ENCODE measurements around the gene HP1BP3.

HP1BP3 gene

DNA sequence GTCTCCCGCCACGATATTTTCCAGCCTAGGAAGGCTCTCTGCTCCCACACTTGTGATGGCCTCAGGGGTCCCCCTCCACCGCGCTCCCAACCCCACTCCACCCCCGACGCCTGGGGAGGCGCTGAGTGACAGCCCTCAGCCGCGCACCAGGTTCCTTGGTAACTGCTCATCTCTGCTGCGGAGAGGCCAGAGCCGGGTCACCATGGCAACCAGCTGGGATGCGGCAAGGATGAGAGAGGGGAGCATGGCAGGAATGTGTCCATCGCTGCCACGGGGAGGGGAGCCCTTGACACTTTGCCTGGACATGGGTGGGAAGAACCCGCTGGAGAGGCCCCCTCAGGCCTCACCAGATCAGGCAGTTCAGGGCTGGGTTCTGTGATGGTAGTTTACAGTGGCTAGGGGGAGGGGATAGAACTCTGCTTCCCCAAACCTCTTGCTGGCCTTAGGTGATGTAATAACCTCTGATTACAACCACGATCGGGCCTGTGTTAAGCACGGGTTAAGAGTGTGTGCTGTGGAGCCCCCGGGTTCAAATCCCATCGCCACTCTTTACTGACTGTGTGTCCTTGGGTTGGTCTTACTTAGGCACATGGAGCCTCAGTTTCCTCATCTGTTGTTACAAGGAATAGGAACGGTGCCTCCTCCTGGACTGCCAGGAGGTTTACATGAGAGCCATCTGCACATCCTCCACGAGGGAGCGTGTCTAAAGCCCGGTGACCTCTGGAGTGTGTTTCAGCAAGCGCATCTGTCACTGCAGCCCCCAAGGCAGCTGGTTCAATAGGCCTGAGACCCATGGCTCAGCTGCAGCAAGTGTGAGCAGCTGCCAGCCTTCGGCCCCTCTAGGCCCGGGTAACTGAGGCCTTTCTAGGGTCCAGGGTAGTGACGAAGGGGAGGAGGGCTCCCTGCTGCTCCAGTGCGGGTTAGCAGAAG is 75.6 kb downstream of the HP1BP3 start:
- DNase-seq: no peak

DNA sequence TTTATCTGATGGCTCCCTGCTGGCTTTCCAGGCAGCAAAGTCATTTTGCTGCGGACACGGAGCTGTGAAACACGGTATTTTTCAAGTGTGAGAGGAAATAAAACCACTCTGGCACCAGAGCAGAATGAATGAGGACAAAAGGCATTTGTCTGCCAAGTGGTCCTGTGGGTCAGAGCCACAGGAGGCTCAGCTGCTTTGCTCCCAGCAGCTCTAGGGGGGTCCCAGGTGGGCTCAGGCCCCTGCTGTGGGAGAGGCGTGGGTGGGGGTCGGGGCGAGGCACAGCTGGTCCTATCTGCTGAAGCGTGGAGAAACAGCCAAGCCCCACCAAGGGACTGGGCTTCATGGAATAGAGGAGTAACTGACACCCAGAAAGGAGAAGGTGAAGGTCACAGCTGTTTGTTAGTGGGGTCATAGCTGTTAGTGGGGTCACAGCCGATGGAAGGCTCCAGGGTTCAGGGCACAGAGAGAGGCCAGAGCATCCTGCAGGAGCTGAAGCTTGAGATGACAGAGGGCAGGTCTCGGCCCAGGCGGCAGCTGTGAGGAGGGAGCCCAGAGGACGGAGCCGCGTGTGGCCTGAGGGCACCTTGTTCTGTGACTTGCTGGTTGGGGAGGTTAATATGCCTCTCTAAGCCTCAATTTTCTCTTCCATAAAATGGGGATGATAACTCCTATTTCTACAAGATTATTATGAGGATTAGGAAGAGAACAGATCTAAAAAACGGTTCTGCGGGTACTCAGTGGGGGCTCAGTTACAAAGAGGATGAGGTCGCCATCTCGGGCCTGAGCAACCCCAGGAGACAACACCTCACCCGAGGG is 76.4 kb downstream of the HP1BP3 start:
- DNase-seq: no peak

DNA sequence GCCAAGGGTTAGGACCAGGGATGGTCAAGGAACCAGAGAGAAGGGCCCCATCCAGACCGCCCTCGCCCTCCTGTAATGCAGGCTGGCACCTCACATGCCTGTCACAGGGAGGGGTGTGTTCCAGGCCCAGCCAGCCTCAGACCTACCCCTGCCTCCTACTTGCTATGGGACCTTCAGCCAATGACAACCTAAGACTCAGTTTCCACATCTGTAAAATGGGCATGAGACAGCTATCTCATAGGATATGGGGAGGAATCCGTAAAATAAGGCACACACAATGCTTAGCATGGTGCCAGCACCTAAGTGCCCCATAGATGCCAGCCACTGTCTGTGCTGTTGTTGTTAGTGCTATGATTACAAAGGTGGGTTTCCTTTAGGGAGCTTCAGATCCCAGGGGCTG is 77.2 kb downstream of the HP1BP3 start:
- no peak for DNase-seq

DNA sequence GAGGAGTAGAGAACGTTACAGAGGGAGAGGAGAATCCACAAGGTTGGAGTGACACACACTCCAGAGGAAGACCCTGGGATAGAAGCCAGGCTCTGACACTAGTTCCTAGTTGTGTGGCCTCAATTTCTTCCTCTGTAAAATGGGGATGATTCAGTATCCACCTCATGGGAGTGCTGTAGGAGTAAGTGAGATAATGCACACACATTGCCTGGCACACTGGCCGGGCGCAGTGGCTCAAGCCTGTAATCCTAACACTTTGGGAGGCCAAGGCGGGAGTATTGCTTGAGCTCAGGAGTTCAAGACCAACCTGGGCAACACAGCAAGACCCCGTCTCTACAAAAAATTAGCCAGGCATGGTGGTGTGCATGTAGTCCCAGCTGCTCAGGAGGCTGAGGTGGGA is 78.2 kb downstream of the HP1BP3 start:
- no peak for DNase-seq

DNA sequence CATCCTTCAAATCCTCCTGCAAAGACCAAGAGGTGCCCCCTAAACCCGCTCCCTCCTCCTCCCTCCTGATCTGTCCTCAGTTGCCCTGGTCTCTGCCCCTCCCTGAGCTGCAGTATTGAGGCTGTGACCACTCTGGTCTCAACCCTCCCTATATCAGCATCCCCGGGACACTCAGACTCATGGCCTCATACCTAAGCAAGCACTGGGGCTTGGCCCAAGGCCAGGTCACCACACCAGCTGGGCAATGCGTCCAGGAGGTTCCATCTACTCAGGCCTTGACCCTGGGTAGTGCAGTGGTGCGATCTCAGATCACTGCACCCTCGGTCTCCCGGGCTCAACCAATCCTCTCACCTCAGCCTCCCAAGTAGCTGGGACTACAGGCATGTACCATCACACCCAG is 79.0 kb downstream of the HP1BP3 start:
- DNase-seq: no peak

DNA sequence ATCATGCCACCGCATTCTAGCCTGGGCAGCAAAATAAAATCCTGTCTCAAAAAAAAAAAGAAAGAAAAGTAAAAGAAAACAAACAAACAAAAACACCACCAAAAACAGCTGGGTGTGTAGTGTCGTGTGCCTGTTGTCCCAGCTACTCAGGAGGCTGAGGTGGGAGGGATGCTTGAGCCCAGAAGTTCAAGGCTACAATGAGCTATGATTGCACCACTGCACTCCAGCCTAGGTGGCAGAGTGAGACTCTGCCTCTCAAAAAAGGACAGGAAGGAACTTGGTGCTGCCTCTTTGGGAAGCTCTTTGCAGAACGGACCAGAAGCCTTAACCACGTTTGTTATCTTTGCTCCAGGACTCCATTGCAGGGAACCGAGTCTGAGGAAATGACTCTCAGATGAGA is 80.3 kb downstream of the HP1BP3 start:
- no peak for DNase-seq

DNA sequence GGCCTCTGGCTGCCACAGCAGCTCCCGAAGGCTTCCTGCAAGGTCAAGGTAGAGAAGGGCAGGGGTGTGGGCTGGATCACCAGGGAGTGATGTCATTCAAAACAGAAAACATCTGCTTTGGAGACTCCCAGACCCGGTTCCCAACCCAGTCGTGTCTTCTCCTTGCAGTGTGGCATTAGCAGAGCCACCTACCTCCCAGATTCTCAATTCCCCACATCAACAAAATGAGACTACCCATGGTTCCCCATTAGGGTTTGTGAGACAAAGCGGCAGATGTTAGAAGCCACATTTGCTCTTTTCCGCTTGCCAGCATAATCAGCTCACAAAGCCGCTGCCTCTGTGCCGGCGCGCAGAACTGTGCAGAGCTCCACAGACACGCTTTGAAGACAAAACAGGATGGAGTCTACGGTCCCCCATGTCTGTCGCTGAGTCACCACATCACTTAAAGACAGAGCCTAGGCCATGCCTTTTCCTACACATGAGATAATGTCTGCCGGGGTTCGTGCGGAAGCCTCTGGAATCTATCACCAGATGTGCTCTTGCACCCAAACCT is 81.8 kb downstream of the HP1BP3 start:
- no peak for DNase-seq

DNA sequence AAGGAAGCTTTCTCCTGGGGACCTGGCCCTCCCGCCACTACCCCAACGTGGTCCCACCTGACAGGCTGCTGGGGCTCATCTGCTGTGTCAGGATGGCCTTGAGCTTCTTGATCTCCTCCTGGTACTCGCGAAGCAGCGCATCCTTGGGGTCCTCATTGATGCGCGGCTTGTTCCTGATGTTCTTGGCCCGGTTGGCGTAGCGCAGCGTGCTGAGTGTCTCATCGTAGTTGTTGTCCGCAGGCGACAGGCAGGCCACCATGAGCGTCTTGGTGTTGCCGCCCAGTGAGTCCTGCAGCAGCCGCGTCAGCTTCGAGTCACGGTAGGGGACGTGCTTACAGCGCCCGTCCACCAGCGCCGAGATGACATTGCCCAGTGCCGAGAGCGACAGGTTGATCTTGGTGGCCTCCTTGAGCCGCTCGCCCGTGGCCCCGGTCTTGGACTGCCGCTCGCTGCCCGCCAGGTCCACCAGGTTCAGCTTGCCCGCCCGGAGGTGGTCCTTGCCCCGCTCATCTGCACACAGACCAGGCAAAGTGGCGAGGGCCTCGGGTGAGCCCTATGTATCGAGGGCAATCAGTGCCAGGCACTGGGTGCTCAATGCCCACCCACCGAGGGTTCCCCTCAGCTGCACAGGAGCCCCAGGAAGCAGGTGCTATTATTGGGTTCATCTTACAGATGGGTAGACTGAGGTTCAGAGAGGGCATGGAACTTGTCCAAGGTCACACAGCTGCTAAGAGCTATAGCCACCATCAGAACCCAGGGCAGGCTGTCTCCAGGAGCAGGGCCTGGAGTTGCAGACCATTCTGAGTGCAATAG is 82.5 kb downstream of the HP1BP3 start:
- DNase-seq: no peak

DNA sequence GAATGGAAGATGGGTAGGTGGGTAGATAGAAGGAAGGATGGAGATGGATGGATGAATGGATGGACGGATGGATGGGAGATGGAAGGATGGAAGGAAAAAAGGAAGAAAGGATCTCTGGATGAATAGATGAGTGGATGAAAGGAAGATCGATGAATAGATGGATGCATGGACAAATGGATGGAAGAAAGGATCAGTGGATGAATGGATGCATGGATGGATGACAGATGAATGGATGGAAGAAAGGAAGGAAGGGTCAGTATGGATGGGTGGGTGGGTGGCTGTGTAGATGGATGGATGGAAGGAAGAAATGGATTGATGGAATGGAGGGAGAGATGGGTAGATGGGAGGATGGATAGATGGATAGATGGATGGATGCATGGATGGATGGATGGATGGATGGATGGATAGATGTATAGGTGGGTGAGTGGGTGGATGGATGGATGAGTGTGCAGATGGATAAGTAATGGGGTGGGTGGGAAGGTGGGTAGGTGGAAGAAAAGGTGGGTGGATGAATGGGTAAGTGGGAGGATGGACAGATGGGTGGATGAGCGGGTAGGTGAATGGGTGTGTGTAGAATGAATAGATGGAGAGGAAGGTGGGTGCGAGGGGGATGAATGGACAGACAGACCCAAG is 83.9 kb downstream of the HP1BP3 start:
- DNase-seq: no peak

DNA sequence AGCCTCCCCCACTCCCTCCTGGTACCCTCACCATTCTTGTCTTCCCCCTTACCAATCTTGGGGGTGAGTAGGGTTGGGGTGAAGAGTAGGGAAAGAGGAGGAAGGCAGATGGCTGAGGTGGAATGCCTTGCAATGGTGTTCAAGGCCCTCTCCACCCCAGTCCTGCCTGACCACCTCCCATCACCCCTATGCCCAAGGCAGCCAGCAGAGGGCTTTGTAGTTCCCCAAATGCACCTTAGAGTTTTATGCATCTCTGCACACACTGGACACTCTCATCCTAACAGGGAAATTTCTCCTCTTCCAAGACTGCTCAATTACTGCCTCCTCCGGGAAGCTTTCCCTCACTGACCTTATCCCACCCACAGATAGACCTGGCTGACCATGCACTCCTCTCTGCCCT is 84.7 kb downstream of the HP1BP3 start:
- no peak for DNase-seq

DNA sequence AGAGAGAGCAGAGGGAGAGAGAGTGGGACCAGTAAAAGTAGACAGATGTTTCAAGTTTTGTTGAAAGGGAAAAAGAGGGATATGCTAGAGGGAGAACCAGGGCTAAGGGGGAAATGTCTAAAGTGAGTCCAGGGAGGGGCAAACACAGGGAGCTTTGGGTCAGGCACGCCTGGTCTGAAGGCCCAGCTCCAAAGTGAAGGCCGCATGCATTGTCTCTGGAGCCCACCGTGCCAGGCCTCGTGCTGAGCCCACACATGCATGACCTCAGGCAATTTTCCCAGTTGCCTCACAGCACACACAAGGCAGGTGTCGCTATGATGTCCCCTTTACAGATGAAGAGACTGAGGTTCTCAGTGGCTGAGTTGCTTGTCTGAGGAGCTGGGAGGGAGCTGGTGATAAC is 85.3 kb downstream of the HP1BP3 start:
- no peak for DNase-seq

DNA sequence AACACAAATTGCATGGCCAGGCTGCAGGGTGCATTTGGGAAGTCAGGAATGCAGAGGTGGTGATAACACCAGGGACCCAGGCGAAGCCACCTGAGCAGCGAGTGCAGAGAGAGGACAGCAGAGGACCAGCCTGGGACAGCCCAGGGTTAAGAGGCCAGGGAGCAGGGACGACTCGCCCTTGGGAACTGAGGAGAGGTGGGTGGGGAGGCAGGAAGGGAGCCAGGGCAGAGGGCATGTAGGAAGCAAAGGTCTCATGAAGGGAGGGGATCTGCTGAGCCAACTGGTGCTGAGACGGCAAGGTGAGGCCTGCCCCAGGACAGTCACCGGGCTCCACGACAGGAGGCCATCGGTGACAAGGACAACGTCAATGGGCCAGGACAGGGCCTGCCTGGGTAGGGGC is 85.7 kb downstream of the HP1BP3 start:
- DNase-seq: no peak

DNA sequence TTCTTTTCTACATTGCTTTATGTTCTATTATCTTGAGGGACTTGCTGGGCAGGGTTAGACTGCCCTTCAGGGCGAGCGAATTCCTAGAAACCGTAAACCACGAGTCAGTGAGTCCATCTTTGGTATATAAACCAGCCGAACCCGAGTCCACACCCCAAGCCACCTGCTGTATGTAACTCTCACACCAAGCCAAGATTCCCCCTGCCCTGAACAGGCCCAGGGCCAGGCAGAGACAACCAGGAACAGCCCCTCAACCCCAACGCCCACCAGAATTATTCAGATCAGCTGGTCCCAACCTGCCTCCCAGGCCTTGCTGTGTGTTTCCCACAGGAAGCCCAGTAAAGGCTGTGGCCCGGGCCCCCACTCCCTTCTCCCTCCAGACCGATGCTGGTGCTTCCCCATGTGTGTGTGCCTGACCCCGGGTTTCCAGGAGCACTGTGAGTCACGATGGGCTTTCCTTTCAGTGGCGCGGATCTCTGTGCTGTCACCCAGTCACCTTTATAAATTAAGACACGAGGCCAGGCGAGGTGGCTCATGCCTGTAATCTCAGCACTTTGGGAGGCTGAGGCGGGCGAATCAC is 86.4 kb downstream of the HP1BP3 start:
- DNase-seq: no peak

DNA sequence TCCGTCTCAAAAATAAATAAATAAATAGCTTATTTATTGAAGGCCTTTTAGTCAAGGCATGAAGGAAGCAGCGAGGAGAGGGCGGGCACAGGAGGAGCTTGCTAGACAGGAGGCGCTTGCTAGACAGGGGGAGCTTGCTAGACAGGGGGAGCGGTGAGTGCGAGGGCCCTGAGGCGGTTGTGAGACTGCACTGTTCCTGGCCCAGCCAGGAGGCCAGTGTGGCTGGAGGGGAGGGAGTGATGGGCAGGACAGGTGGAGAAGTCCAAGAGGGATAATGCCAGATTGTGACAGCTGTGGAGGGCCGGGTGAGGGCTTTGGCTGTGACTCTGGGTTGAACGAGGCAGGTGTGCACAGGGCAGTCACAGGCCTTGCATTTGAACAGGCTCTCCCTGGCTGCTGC is 87.5 kb downstream of the HP1BP3 start:
- no peak for DNase-seq

DNA sequence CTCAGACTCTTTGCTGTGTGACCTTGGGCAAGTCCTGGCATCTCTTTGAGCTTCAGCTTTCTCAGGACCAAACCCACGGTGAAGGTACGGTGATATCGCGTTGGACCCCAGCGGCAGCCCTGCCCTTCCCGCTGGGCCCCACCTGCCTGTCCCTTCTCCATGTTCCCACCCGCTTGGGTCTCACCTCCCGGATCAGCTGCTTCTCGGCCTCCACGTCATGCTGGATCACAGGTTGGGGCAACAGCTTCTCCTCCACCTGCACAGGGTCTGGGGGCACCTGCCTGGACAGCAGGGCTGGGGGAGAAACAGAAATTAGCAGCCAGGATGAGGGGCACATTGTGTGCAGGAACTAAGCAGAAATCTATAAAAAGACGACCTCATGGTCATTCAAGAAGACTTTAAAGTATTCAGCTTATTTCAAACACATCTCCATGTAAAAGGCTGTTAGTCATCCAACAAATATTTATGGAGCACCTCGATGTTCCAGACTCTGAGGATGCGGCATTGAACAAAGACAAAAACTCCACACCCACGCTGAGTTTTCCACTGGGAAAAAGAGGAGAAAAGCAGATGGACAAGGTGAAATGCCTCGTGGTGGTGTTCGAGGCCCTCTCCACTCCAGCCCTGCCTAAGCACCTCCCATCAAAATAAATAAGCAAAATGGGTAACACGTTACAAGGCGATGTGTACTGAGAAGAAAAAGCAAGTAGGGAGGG is 88.8 kb downstream of the HP1BP3 start:
- no peak for DNase-seq

DNA sequence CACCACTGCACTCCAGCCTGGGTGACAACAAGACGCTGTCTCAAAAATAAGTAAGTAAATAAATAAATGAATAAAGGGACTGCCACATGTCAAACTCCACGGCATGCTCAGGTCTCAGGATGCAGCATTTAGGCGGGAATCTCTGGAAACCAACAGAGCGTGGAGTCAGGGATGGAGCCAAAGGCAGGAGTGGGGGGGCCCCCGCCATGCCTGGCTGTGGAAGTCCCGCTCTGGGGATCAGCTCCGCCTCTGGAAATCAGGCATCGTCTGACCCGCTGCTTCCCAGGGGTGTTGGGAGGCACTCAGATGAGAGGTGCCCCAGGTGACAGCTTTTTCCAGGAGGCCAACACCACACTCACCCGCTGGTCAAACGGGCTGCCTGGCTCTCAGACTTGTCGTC is 89.5 kb downstream of the HP1BP3 start:
- DNase-seq: no peak

DNA sequence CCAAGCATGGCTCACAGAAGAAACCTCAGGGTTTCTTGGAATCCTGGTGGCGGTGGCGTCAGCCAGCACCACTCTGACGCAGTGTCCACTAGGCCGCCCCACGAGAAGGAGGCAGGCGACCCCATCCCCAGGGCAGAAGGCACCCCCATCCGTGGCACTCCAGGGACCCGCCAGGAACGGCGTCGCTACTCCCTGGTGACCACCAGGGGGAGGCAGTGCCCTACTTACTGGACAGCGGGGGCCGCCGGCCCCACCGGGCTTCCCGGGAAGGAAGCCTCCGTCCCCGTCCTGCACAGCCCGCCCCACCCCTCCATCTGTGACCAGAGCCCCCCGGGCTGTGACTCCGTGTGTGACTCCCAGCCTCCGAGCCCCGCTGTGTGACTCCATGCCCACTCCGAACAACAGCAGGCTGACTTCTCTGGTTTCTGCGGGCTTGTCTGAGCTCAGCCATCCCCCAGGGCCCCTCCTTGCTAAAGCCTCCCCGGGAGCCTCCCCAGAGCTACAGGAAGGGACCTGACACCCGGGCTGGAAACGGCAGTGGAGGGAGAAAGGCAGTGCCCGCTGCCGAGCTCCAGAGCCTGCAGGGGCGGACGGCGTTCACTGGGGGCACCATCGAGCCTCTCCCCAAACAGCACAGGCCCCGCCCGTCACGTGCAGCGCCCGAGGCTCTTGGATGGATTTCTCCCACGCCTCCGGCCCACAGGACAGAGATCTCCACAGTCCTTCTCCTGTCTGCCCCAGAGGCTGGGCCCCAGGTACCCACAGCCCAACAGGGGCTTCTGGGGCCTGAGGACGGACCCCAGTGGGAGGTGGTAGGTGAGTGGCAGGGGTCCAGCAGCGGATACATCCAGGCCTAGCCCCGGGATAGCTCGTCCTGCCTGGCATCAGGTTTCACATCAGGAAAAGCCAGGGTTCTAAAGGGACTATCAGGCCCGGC is 90.4 kb downstream of the HP1BP3 start:
- DNase-seq: peak; percentile 69

DNA sequence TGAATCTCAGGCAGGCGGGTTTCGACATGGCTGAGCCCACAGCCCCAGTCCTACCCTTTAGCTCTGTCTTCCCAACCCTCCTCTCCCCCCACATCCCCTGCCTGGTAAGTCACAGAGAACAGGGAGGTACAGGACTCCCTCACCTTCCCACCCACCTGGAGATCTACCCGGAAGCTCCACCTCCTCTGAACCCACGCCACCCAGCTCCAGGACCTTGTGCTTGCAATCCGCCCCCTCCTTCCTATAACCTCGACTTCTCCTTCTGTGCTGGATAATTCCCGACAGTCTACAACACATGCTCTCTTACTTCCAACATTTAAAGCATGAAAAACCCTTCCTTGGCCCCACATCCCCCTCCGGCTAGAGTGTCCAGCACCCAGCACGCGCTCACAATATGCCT is 91.6 kb downstream of the HP1BP3 start:
- no peak for DNase-seq

DNA sequence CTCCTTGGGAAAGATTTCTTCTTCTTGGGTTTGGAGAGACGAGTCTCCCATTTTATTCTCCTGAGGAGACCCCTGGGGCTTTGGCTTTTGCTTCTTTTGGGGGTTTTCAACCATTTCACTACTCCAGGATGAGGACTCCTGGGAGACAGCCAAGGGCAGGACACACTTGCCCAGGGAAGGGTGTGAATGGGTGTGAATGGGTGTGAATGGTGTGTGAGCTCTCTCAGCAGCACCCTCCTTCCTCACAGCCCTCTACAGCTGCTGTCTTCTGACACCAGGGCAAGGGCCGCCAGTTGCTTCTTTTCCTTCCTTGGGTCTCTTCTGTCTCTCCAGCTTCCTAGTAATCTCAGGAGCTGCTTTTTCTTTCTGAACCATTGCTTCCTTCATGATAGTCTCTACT is 93.5 kb downstream of the HP1BP3 start:
- DNase-seq: no peak

Measured in NCI-H446 treated with DMSO at 0.1 percent for 48 hours (cell line).